Measurements from ENCODE around the gene GATC. TPM values are rescaled to one million over a fixed set of nuclear protein-coding genes. Genes with fewer than 3 reads are reported as not detected.

GATC gene
- total and polyA plus RNA-seq, 2 experiments from 2014 or later = 15.9 to 18.3 TPM

GRCh38 chr12:120429368-120429767 lies 16.9 kb upstream of the GATC start:
- no peaks in the 10 kb centered on the region for H3K79me2 ChIP-seq (ENCODE audit: insufficient read depth)
- WGBS, 2 experiments (ENCODE audit: low coverage in 1 of 2, low lambda C conversion rate in 2 of 2, missing lambda C conversion rate in 2 of 2) = 60 to 64% methylated on average over 7 of the region's 7 CpGs
- no peak overlapping the region for H3K4me2 ChIP-seq (ENCODE audit: unreplicated experiment)
- no peak for DNase-seq
- no peak overlapping the region for H3K4me3 ChIP-seq
- TF ChIP-seq EZH2 (IDR thresholded peaks at IDR 0.05; ENCODE audit: insufficient read depth, poor library complexity, severe bottlenecking) (no peak), EZH2phosphoT487 (IDR thresholded peaks at IDR 0.05; ENCODE audit: insufficient read depth, low read depth) (no peak)
- no peak overlapping the region for H3K27ac ChIP-seq
- no peaks in the 10 kb centered on the region for H3F3A ChIP-seq (ENCODE audit: insufficient read depth)
- H3K9ac ChIP-seq = no peak overlapping the region
- H3K4me1 ChIP-seq (ENCODE audit: insufficient read depth) = no peaks in the 10 kb centered on the region
- in situ Hi-C loops (cut with MboI) = no loop called here
- no peaks in the 10 kb centered on the region for H3K36me3 ChIP-seq (ENCODE audit: low read depth)
- no peak overlapping the region for H2AFZ ChIP-seq
- no peaks in the 10 kb centered on the region for H4K20me1 ChIP-seq (ENCODE audit: insufficient read depth)
- H3K9me2 ChIP-seq (ENCODE audit: insufficient read depth) = no peaks in the 10 kb centered on the region
- H3K9me3 ChIP-seq (ENCODE audit: low read depth) = no peaks in the 10 kb centered on the region
- H3K27me3 ChIP-seq (replicated peaks; ENCODE audit: insufficient read depth) = no peaks in the 10 kb centered on the region

GRCh38 chr12:120432772-120433525 lies 13.3 kb upstream of the GATC start:
- in situ Hi-C loops (cut with MboI) = no loop called here
- Histone ChIP-seq H3K27me3 (replicated peaks; ENCODE audit: insufficient read depth) (no peaks in the 10 kb centered on the region), H3K4me2 (ENCODE audit: unreplicated experiment) (no peak overlapping the region), H3K9me3 (ENCODE audit: low read depth) (no peaks in the 10 kb centered on the region), H3K9me2 (ENCODE audit: insufficient read depth) (no peaks in the 10 kb centered on the region), H3K79me2 (ENCODE audit: insufficient read depth) (peaks cover 5% of the 10 kb centered on the region), H3F3A (ENCODE audit: insufficient read depth) (no peaks in the 10 kb centered on the region), H3K9ac (no peak overlapping the region), H3K27ac (no peak overlapping the region), H3K4me1 (ENCODE audit: insufficient read depth) (peaks cover 3% of the 10 kb centered on the region; the same call in 1 of the 2 replicates), H3K4me3 (no peak overlapping the region), H3K36me3 (ENCODE audit: low read depth) (no peaks in the 10 kb centered on the region), H4K20me1 (ENCODE audit: insufficient read depth) (no peaks in the 10 kb centered on the region), H2AFZ (no peak overlapping the region)
- DNase-seq = no peak
- WGBS, 2 experiments (ENCODE audit: low coverage in 1 of 2, low lambda C conversion rate in 2 of 2, missing lambda C conversion rate in 2 of 2) = 47 to 48% methylated on average over 10 of the region's 10 CpGs
- TF ChIP-seq EZH2phosphoT487 (IDR thresholded peaks at IDR 0.05; ENCODE audit: insufficient read depth, low read depth) (no peak), EZH2 (IDR thresholded peaks at IDR 0.05; ENCODE audit: insufficient read depth, poor library complexity, severe bottlenecking) (no peak)

- Histone ChIP-seq H2AFZ (peak within 1 kb of the TSS; percentile 99), H3K4me3 (peak within 1 kb of the TSS; percentile 78), H3K27ac (no peak within 1 kb of the TSS), H3K36me3 (ENCODE audit: low read depth) (peaks cover 15% of the 10 kb centered on the region), H3K9me2 (ENCODE audit: insufficient read depth) (no peaks in the 10 kb centered on the region), H3K27me3 (replicated peaks; ENCODE audit: insufficient read depth) (no peaks in the 10 kb centered on the region), H3F3A (ENCODE audit: insufficient read depth) (peaks cover 13% of the 10 kb centered on the region; the same call in 1 of the 2 replicates), H3K9ac (peak within 1 kb of the TSS; percentile 75), H3K9me3 (ENCODE audit: low read depth) (no peaks in the 10 kb centered on the region), H4K20me1 (ENCODE audit: insufficient read depth) (no peaks in the 10 kb centered on the region), H3K4me2 (ENCODE audit: unreplicated experiment) (peak within 1 kb of the TSS; percentile 87), H3K79me2 (ENCODE audit: insufficient read depth) (peaks cover 49% of the 10 kb centered on the region), H3K4me1 (ENCODE audit: insufficient read depth) (peaks cover 18% of the 10 kb centered on the region)
- in situ Hi-C loops (cut with MboI) = no loop called here
- WGBS, 2 experiments (ENCODE audit: low coverage in 1 of 2, low lambda C conversion rate in 2 of 2, missing lambda C conversion rate in 2 of 2) = 1 to 2% methylated on average over 51 to 59 of the region's 59 CpGs
- TF ChIP-seq EZH2 (IDR thresholded peaks at IDR 0.05; ENCODE audit: insufficient read depth, poor library complexity, severe bottlenecking) (no peak), EZH2phosphoT487 (IDR thresholded peaks at IDR 0.05; ENCODE audit: insufficient read depth, low read depth) (no peak)
- DNase-seq = peak; percentile 99
Observed at GRCh38 chr12:120437735-120438494, 8.3 kb upstream of the GATC start, which contains the start of gene COX6A1. COX6A1 (plus strand) TSS chr12:120438113; CDS start chr12:120438127, 14 bp downstream.

- peak; percentile 15 for DNase-seq
- TF ChIP-seq EZH2phosphoT487 (IDR thresholded peaks at IDR 0.05; ENCODE audit: insufficient read depth, low read depth) (no peak), EZH2 (IDR thresholded peaks at IDR 0.05; ENCODE audit: insufficient read depth, poor library complexity, severe bottlenecking) (no peak)
- WGBS, 2 experiments (ENCODE audit: low coverage in 1 of 2, low lambda C conversion rate in 2 of 2, missing lambda C conversion rate in 2 of 2) = 44% methylated on average over 17 of the region's 17 CpGs
- peak overlapping the region; percentile 99 for H2AFZ ChIP-seq
- no peak overlapping the region for H3K27ac ChIP-seq
- no peaks in the 10 kb centered on the region for H3K9me3 ChIP-seq (ENCODE audit: low read depth)
- in situ Hi-C loops (cut with MboI) = no loop called here
- no peaks in the 10 kb centered on the region for H4K20me1 ChIP-seq (ENCODE audit: insufficient read depth)
- peaks cover 15% of the 10 kb centered on the region for H3K36me3 ChIP-seq (ENCODE audit: low read depth)
- peak overlapping the region; percentile 78 for H3K4me3 ChIP-seq
- peak overlapping the region; percentile 65 for H3K4me2 ChIP-seq (ENCODE audit: unreplicated experiment)
- H3K9ac ChIP-seq = peak overlapping the region; percentile 75
- H3K27me3 ChIP-seq (replicated peaks; ENCODE audit: insufficient read depth) = no peaks in the 10 kb centered on the region
- H3K79me2 ChIP-seq (ENCODE audit: insufficient read depth) = peaks cover 56% of the 10 kb centered on the region
- peaks cover 18% of the 10 kb centered on the region for H3K4me1 ChIP-seq (ENCODE audit: insufficient read depth)
- no peaks in the 10 kb centered on the region for H3K9me2 ChIP-seq (ENCODE audit: insufficient read depth)
- H3F3A ChIP-seq (ENCODE audit: insufficient read depth) = peaks cover 20% of the 10 kb centered on the region; the same call in 1 of the 2 replicates
Observed at GRCh38 chr12:120438495-120439198, 7.6 kb upstream of the GATC start.
